Fibroblast of villous mesenchyme (primary cell): ENCODE data around the gene SPCS2. TPM values are rescaled to one million over a fixed set of nuclear protein-coding genes. Genes with fewer than 3 reads are reported as not detected.

Source experiments
- DNase-seq: peaks from one replicate; pipeline ENCODE4 v3.0.0-alpha.2; 2010; ENCODE audit warnings: low read depth
- H3K4me3 ChIP-seq: 2 replicates; pipeline ENCODE4 v1.5.1; 2011; ENCODE audit warnings: low read depth, mild to moderate bottlenecking, low read length
- total RNA-seq: library from RNA; depleted of rRNA; stranded (reverse); fragments of >200 nt; gene quantifications from 2 replicates; pipeline ENCODE4 v1.2.3, GENCODE V29; 2012
- TF ChIP-seq, protein P1 (sequence below): IDR thresholded peaks from 2 replicates; pipeline ENCODE4 v1.5.1; 2012; ENCODE audit warnings: low read depth, mild to moderate bottlenecking, low read length; ENCODE audit not compliant: insufficient read depth

The SPCS2 gene
- total RNA-seq, 1 donor = 14.7 TPM

DNA sequence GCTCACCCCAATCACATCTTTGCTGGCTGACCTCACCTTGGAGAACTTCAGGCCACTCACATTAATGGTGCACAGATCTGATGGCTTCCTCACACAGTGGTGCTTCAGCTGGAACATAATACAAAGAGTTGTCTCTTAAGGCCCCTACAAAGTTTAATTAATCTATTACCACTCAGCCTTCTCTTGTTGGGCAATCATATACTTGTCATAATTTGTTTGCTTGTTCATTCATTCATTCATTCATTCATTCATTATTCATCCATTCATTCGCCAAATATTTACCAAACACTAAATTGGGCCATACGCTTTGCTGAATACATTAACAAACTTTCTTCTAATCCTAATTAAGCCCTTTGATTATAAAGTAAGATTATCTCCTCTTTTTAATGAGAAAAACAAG is 15.3 kb upstream of the SPCS2 start:
- TF ChIP-seq, protein P1, sequence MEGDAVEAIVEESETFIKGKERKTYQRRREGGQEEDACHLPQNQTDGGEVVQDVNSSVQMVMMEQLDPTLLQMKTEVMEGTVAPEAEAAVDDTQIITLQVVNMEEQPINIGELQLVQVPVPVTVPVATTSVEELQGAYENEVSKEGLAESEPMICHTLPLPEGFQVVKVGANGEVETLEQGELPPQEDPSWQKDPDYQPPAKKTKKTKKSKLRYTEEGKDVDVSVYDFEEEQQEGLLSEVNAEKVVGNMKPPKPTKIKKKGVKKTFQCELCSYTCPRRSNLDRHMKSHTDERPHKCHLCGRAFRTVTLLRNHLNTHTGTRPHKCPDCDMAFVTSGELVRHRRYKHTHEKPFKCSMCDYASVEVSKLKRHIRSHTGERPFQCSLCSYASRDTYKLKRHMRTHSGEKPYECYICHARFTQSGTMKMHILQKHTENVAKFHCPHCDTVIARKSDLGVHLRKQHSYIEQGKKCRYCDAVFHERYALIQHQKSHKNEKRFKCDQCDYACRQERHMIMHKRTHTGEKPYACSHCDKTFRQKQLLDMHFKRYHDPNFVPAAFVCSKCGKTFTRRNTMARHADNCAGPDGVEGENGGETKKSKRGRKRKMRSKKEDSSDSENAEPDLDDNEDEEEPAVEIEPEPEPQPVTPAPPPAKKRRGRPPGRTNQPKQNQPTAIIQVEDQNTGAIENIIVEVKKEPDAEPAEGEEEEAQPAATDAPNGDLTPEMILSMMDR = no peak
- DNase-seq = no peak
- no peak overlapping the region for H3K4me3 ChIP-seq

DNA sequence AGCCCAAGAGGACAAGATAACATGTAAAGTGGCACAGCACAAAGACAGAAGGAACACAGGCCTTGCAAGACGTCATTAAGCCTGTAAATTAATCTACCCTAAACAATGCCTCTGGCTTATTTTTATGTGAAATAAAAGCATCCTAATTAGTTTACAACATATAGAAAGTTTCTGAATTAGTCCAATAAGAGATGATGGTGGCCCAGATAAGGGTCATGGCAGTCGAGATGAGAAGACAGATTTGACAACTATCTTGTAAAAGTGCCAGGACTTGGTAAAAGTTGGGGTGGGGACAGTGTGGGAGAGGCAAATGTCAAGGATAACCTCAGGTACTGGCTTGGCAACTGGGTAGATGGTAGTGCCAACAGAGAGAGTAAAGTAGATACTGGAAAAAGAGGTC is 13.8 kb upstream of the SPCS2 start:
- no peak for DNase-seq
- TF ChIP-seq, protein P1 = no peak
- H3K4me3 ChIP-seq = no peak overlapping the region

GRCh38 chr11:74936087-74936486 is 13.0 kb upstream of the SPCS2 start:
- no peak overlapping the region for H3K4me3 ChIP-seq
- TF ChIP-seq, protein P1 = no peak
- DNase-seq = no peak

DNA sequence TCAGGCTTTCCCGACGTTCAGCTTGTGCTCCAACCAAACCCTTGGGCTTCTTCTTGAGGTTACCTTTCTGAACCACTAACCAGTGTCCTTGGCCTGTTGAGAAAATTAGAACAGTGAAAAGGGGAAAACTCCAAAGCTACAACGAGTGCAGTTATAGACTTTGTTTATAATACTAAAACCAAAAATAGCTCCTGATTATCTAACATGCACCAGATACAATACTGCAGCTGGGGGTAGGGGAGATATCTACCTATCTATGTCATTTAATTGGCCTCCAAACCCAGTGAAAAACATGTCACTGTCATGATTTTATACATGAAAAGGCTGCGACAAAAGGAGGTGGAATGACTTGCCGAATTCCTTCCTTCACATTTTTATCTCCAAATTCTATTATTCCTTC is 12.1 kb upstream of the SPCS2 start:
- TF ChIP-seq, protein P1 = no peak
- H3K4me3 ChIP-seq = no peak overlapping the region

GRCh38 chr11:74937696-74938475 is 11.2 kb upstream of the SPCS2 start:
- TF ChIP-seq, protein P1 = no peak
- no peak overlapping the region for H3K4me3 ChIP-seq
- no peak for DNase-seq

More for the DNA sequence above, 12.1 kb upstream of the SPCS2 start:
- DNase-seq = no peak

DNA sequence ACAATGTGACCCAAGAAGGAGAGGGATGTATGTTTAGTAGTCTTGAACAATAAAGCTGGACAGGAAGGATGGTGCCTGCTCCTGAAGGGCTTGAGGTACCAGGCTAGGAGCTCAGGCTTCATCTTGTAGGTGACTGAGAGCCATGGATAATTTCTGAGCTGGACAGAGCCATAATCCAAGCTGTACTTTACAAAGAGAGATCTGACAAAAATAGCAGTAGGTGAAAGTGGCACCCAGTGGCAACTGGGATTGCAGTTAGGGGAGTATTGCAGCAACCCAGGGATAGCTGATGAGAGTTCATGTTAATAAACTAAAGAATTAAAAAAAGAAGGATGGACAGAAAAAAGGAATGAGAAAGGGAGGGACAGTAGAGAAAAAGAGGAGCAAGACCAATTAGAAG is 7.6 kb upstream of the SPCS2 start:
- no peak for DNase-seq
- no peak overlapping the region for H3K4me3 ChIP-seq
- TF ChIP-seq, protein P1 = no peak
